ENCODE results near the gene CYP4F22.
"Not testable (repeated sequence)": the region's sequence is repeated elsewhere in the genome, so short reads cannot be mapped to it uniquely, and the experiment has no call there.

CYP4F22 gene

DNA sequence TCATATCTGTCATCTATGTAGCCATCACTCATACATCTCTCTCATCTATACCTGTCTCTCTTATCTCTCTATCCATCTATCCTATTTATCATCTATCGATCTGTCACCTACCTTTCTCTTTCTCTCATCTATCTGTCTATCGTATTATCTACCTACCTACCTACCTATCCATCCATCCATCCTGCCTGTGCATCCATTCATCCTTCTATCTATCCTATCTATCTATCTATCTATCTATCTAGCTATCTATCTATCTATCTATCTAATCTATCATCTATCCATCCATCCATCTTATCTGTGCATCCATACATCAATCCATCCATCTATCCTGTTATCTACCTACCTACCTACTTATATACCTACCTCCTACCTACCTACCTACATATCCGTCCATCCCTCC lies 62.1 kb downstream of the CYP4F22 start:
- H3K9ac ChIP-seq (ENCODE audit: low read length) = no peak overlapping the region
- no peaks in the 10 kb centered on the region for H3K27me3 ChIP-seq (ENCODE audit: control insufficient read depth, insufficient read depth, low read length)
- H3K4me3 ChIP-seq (ENCODE audit: low read length) = no peak overlapping the region
- no peaks in the 10 kb centered on the region for H3K4me1 ChIP-seq (ENCODE audit: control insufficient read depth, insufficient read depth, low read length)
- no peak overlapping the region for H3K27ac ChIP-seq (ENCODE audit: low read depth, low read length)
- no peaks in the 10 kb centered on the region for H3K36me3 ChIP-seq (ENCODE audit: control insufficient read depth, insufficient read depth, low read length)

DNA sequence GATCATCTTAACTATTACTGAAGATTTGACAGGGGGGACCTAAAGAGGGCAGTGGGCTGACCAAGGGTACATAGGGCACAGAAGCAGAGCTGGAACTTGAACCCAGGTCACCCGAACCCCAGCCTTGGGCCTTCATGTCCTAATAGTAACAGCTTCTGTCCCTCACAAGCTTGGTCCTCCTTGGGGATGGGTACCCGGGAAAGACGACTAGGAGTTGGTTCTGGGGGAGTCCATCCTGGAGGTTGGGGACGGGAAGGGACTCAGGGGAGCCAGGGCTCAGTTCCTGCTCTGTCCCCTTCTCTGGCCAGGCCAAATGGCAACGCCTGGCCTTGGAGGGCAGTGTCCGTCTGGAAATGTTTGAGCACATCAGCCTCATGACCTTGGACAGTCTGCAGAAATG lies 67.1 kb downstream of the CYP4F22 start:
- Histone ChIP-seq H3K4me3 (ENCODE audit: low read length) (no peak overlapping the region), H3K27ac (ENCODE audit: low read depth, low read length) (no peak overlapping the region), H3K27me3 (ENCODE audit: control insufficient read depth, insufficient read depth, low read length) (no peaks in the 10 kb centered on the region), H3K36me3 (ENCODE audit: control insufficient read depth, insufficient read depth, low read length) (no peaks in the 10 kb centered on the region), H3K4me1 (ENCODE audit: control insufficient read depth, insufficient read depth, low read length) (no peaks in the 10 kb centered on the region), H3K9ac (ENCODE audit: low read length) (no peak overlapping the region)

DNA sequence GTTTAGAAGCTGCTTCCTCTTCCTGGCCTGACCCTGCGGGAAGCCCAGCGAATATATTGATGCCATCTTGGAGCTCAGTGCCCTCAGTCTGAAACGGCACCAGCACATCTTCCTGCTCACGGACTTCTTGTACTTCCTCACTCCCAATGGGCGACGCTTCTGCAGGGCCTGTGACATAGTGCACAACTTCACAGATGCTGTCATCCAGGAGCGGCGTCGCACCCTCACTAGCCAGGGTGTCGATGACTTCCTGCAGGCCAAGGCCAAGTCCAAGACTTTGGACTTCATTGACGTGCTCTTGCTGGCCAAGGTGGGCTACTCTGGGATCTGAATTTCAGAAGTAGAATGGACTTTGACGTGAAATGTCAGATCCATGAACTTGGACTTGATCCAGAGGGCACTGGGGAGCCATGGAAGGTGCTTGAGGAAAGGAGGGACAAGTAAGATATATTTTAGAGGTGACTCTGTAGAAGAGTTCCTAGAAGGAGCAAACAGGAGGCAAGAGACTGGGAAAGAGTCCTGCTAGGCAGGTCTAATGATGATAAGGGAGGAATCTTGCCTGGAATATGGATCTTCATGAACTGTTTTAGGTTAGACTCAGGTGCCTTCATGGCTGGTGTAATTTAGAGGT lies 68.3 kb downstream of the CYP4F22 start:
- no peak overlapping the region for H3K27ac ChIP-seq (ENCODE audit: low read depth, low read length)
- H3K27me3 ChIP-seq (ENCODE audit: control insufficient read depth, insufficient read depth, low read length) = no peaks in the 10 kb centered on the region
- no peaks in the 10 kb centered on the region for H3K36me3 ChIP-seq (ENCODE audit: control insufficient read depth, insufficient read depth, low read length)
- H3K4me3 ChIP-seq (ENCODE audit: low read length) = no peak overlapping the region
- H3K4me1 ChIP-seq (ENCODE audit: control insufficient read depth, insufficient read depth, low read length) = no peaks in the 10 kb centered on the region
- H3K9ac ChIP-seq (ENCODE audit: low read length) = no peak overlapping the region

DNA sequence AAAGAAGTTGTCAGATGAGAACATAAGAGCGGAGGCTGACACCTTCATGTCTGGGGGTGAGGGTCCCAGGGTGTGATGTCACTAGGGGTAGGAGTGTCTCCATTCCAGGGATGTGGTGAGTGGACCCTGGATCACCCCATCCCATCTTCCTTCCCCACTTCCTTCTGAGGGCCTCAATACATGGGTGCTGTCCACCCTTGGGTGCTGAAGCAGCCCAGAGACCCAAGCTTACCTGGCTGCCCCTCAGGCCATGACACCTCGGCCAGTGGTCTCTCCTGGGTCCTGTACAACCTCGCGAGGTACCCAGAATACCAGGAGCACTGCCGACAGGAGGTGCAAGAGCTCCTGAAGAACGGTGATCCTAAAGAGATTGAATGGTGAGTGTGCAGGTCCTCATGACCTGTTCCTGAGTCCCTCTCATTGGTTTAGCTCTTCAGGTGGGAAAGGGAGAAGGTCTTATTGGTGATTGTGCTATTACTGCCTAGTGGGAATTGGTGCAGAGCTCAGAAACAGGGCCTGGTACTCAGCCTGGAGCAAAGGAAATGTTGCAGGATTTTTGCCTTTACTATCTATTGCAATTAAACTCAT lies 69.0 kb downstream of the CYP4F22 start:
- H3K9ac ChIP-seq (ENCODE audit: low read length) = no peak overlapping the region
- H3K27me3 ChIP-seq (ENCODE audit: control insufficient read depth, insufficient read depth, low read length) = no peaks in the 10 kb centered on the region
- no peak overlapping the region for H3K4me3 ChIP-seq (ENCODE audit: low read length)
- no peak overlapping the region for H3K27ac ChIP-seq (ENCODE audit: low read depth, low read length)
- no peaks in the 10 kb centered on the region for H3K36me3 ChIP-seq (ENCODE audit: control insufficient read depth, insufficient read depth, low read length)
- H3K4me1 ChIP-seq (ENCODE audit: control insufficient read depth, insufficient read depth, low read length) = no peaks in the 10 kb centered on the region

DNA sequence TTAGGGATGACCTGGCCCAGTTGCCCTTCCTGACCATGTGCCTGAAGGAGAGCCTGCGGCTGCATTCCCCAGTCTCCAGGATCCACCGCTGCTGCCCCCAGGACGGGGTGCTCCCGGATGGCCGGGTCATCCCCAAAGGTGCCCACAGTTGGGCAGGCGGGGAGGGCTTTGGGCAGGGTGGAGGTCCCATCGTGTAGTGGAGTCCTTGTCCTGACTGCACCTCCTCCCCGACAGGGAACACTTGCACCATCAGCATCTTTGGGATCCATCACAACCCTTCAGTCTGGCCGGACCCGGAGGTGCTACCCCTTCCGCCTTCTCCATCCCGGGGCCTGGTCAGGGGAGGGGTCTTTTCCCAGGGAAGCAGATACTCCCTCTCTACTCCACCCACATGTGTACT lies 75.0 kb downstream of the CYP4F22 start:
- no peak overlapping the region for H3K9ac ChIP-seq (ENCODE audit: low read length)
- H3K4me3 ChIP-seq (ENCODE audit: low read length) = no peak overlapping the region
- no peak overlapping the region for H3K27ac ChIP-seq (ENCODE audit: low read depth, low read length)
- H3K27me3 ChIP-seq (ENCODE audit: control insufficient read depth, insufficient read depth, low read length) = no peaks in the 10 kb centered on the region
- H3K36me3 ChIP-seq (ENCODE audit: control insufficient read depth, insufficient read depth, low read length) = no peaks in the 10 kb centered on the region
- H3K4me1 ChIP-seq (ENCODE audit: control insufficient read depth, insufficient read depth, low read length) = no peaks in the 10 kb centered on the region

DNA sequence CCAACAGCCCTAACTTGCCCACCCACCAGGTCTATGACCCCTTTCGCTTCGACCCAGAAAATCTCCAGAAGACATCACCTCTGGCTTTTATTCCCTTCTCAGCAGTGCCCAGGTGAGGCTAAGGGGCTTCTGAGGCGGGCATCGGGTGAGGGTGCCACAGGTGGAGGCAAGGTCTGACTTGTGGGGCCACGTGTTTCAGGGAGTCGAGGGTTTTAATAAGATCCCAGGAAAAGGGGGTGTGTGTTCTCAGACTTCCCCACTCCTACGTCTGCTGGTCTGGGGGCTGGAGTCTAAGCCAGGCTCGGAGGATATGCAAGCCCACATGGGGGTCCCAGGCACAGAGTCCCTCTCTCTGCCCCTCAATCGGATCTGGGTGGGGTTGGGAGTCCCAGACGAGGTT lies 75.8 kb downstream of the CYP4F22 start:
- Histone ChIP-seq H3K36me3 (ENCODE audit: control insufficient read depth, insufficient read depth, low read length) (no peaks in the 10 kb centered on the region), H3K27me3 (ENCODE audit: control insufficient read depth, insufficient read depth, low read length) (no peaks in the 10 kb centered on the region), H3K9ac (ENCODE audit: low read length) (no peak overlapping the region), H3K4me1 (ENCODE audit: control insufficient read depth, insufficient read depth, low read length) (no peaks in the 10 kb centered on the region), H3K4me3 (ENCODE audit: low read length) (no peak overlapping the region), H3K27ac (ENCODE audit: low read depth, low read length) (no peak overlapping the region)

DNA sequence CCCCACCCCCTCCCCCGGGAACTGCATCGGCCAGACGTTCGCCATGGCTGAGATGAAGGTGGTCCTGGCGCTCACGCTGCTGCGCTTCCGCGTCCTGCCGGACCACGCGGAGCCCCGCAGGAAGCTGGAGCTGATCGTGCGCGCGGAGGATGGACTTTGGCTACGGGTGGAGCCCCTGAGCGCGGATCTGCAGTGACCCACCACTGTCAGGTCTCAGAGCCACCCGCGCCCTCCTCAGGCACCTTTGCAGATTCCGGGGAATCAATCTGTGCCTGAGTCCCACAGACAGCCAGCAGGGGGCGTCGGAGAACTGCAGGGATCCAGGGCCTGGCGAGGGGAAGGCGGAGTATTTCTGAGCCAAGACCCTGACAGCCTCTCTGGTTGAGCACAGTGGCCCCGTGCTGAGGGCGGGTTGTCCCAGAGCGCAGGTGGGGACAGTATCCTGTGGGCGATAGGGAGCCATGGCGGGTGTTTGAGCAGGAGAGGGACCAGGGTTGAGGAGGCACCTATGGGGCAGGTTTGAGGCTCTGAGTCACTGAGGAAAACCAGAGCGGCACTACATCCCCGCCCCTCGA lies 76.3 kb downstream of the CYP4F22 start:
- Histone ChIP-seq H3K36me3 (ENCODE audit: control insufficient read depth, insufficient read depth, low read length) (no peaks in the 10 kb centered on the region), H3K4me3 (ENCODE audit: low read length) (peak overlapping the region; percentile 34), H3K9ac (ENCODE audit: low read length) (no peak overlapping the region), H3K27ac (ENCODE audit: low read depth, low read length) (no peak overlapping the region), H3K4me1 (ENCODE audit: control insufficient read depth, insufficient read depth, low read length) (no peaks in the 10 kb centered on the region), H3K27me3 (ENCODE audit: control insufficient read depth, insufficient read depth, low read length) (no peaks in the 10 kb centered on the region)

DNA sequence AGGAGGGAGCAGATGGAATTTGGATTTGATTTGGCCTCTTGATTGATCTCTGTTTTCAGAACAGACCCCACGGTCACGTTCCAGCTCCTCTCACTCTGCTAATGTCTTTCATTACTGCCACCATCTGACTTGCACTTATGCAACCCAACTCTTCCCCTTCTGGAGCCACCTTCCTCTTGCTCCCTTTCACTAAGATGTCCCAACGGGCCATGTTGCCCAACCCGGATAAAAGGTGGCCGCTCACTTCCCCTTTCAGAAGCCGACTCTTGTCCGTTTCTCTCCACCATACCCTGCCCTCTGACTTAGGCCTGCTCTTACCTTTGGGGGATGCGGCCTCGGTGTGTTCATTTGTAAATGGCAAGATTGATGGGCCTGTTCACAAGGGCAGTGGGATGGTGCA lies 79.3 kb downstream of the CYP4F22 start:
- Histone ChIP-seq H3K36me3 (ENCODE audit: control insufficient read depth, insufficient read depth, low read length) (no peaks in the 10 kb centered on the region), H3K27me3 (ENCODE audit: control insufficient read depth, insufficient read depth, low read length) (no peaks in the 10 kb centered on the region), H3K4me1 (ENCODE audit: control insufficient read depth, insufficient read depth, low read length) (no peaks in the 10 kb centered on the region), H3K9ac (ENCODE audit: low read length) (no peak overlapping the region), H3K27ac (ENCODE audit: low read depth, low read length) (no peak overlapping the region), H3K4me3 (ENCODE audit: low read length) (no peak overlapping the region)

DNA sequence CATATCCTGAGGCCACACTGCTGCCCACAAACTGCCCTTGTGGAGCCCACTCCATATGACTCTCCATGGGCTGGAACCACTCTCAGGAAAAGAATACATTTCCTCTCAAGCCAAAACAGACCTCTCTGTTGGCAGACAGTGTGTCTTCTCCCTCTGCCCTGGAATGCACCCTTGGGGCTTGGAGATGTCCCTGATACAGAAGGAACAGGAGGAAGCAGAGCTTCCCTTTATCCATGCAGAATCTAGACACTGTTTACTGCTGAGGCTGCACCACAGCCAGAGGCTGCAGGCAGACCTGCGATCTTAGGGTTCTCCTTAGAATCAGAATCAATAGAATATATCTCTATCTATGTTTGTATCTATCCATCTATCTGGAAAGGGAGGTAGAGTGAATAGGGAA lies 79.9 kb downstream of the CYP4F22 start:
- no peaks in the 10 kb centered on the region for H3K27me3 ChIP-seq (ENCODE audit: control insufficient read depth, insufficient read depth, low read length)
- H3K9ac ChIP-seq (ENCODE audit: low read length) = no peak overlapping the region
- H3K36me3 ChIP-seq (ENCODE audit: control insufficient read depth, insufficient read depth, low read length) = no peaks in the 10 kb centered on the region
- H3K4me1 ChIP-seq (ENCODE audit: control insufficient read depth, insufficient read depth, low read length) = no peaks in the 10 kb centered on the region
- no peak overlapping the region for H3K4me3 ChIP-seq (ENCODE audit: low read length)
- no peak overlapping the region for H3K27ac ChIP-seq (ENCODE audit: low read depth, low read length)

DNA sequence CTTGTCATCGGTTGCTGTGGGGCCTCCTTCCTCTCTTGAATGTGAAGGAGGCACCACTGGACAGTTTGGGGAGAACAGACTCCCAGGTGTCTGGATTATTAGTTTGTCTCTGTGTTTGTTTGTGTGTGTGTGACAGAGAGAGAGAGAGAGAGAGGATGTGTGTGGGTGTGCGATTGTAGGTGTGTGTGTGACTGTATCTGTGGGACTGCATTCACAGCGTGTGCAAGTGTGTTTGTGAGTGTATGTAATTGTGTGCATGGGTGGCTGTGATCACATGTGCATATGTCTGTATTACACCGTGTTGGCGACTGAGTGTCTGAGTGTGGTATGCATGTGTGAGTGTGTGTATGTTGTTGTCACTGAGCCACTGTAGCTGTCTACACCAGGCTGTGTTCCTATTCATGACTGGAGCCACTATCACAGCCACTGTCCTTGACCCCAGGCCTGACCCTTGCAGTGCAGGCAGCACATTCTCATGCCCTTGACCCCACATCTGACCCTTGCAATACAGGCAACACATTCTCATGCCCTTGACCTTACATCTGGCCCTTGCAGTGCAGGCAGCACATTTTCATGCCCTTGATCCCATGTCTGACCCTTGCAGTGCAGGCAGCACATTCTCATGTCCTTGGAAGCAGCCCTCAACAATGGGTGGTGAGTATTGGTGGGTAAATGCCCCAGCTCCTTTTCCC lies 81.6 kb downstream of the CYP4F22 start:
- H3K4me1 ChIP-seq (ENCODE audit: control insufficient read depth, insufficient read depth, low read length) = no peaks in the 10 kb centered on the region
- no peak overlapping the region for H3K27ac ChIP-seq (ENCODE audit: low read depth, low read length)
- H3K4me3 ChIP-seq (ENCODE audit: low read length) = no peak overlapping the region
- no peaks in the 10 kb centered on the region for H3K36me3 ChIP-seq (ENCODE audit: control insufficient read depth, insufficient read depth, low read length)
- no peak overlapping the region for H3K9ac ChIP-seq (ENCODE audit: low read length)
- H3K27me3 ChIP-seq (ENCODE audit: control insufficient read depth, insufficient read depth, low read length) = no peaks in the 10 kb centered on the region

DNA sequence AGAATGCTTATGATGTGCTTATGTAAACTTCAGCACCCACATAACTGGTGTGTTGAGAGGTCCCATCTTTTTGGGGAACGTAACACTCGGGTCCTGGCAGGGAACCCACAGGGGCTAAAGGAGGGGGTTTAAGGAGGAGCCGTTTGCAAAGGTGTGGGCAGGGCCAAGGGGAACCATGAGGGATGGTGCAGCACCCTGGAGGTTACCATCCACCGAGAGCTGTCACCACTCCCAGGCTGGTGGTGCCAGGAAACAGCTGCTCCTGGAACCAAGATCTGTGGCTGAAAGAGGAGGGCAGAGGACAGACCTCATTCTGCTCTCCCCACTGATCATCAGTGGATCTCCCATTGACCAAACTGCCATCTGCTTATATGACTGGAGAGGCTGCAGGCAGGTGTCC lies 83.5 kb downstream of the CYP4F22 start:
- Histone ChIP-seq H3K36me3 (ENCODE audit: control insufficient read depth, insufficient read depth, low read length) (no peaks in the 10 kb centered on the region), H3K4me1 (ENCODE audit: control insufficient read depth, insufficient read depth, low read length) (no peaks in the 10 kb centered on the region), H3K27me3 (ENCODE audit: control insufficient read depth, insufficient read depth, low read length) (no peaks in the 10 kb centered on the region), H3K4me3 (ENCODE audit: low read length) (no peak overlapping the region), H3K27ac (ENCODE audit: low read depth, low read length) (no peak overlapping the region), H3K9ac (ENCODE audit: low read length) (no peak overlapping the region)

DNA sequence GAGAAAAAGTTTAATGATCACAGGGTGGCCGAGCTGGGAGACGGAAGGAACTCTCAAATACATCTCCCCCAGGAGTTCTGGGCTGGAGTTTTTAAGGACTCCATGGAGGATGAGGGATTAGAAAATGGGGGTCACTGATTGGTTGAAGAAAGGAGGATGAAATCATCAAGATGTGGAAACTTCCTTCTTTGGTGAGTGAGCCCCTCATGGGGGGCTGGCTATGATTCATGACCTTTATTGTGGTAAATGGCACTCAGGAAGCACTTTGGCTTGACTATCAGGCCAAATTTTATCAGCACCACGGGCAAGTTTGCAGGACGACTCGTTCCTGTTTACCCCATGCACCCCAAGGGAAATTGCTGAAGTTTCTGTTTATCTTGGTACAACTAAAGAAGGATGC lies 84.2 kb downstream of the CYP4F22 start:
- H3K4me1 ChIP-seq (ENCODE audit: control insufficient read depth, insufficient read depth, low read length); H3K9ac ChIP-seq (ENCODE audit: low read length); H3K4me3 ChIP-seq (ENCODE audit: low read length); H3K27ac ChIP-seq (ENCODE audit: low read depth, low read length); H3K36me3 ChIP-seq (ENCODE audit: control insufficient read depth, insufficient read depth, low read length); H3K27me3 ChIP-seq (ENCODE audit: control insufficient read depth, insufficient read depth, low read length): not testable (repeated sequence)

DNA sequence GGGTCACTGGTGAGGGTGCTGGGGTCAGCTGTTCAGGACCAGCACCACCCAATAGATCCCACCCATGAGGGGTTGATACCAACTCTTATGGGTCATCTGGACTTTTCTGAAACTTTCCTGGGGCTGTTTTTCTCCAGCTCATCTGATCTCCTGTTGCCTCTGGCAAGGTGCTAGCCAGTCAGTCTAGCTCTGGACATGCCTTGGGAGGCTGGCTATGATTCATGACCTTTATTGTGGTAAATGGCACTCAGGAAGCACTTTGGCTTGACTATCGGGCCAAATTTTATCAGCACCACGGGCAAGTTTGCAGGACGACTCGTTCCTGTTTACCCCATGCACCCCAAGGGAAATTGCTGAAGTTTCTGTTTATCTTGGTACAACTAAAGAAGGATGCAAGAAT lies 85.4 kb downstream of the CYP4F22 start:
- H3K4me1 ChIP-seq (ENCODE audit: control insufficient read depth, insufficient read depth, low read length) = not testable (repeated sequence)

More for the DNA sequence above, 85.4 kb downstream of the CYP4F22 start:
- H3K4me3 ChIP-seq (ENCODE audit: low read length); H3K36me3 ChIP-seq (ENCODE audit: control insufficient read depth, insufficient read depth, low read length); H3K27me3 ChIP-seq (ENCODE audit: control insufficient read depth, insufficient read depth, low read length); H3K9ac ChIP-seq (ENCODE audit: low read length); H3K27ac ChIP-seq (ENCODE audit: low read depth, low read length): not testable (repeated sequence)

Data from rectal smooth muscle tissue (tissue), 1 donor.